IMR-90 (cell line): ENCODE measurements around the gene PPP2R1B. TPM values are rescaled to one million over a fixed set of nuclear protein-coding genes. Genes with fewer than 3 reads are reported as not detected.
A peak's percentile ranks its signal among the peaks of the same experiment; 100 is the strongest.

Source experiments
- ATAC-seq: fragments of 200-7000 bp; cut with Tn5 transposase; 2 replicates; pipeline ENCODE4 v1.9.1; 2020; ENCODE audit warnings: low read depth, mild to moderate bottlenecking, moderate library complexity
- BruUV-seq: library from RNA; stranded (reverse); fragments of 400-500 nt; replicated peaks from 2 replicates; lab custom pipeline; 2021; lab: Mats Ljungman, UMichigan
- CTCF ChIA-PET: fragments of 300-600 bp; formaldehyde crosslinking; extraction: SDS; loops from one replicate; lab custom pipeline; 2021; ENCODE audit warnings: antibody characterized with exemption; lab: Yijun Ruan, JAX
- POLR2A ChIA-PET: fragments of 300-600 bp; sonication (Branson Sonifier 250); formaldehyde crosslinking; loops from one replicate; lab custom pipeline; 2022; ENCODE audit warnings: antibody characterized with exemption; ENCODE audit not compliant: unreplicated experiment; lab: Charles Lee
- DNase-seq: peaks from one replicate; pipeline ENCODE4 v3.0.0; 2013
- H2AFZ ChIP-seq: replicated peaks from 2 replicates; pipeline ENCODE3; 2013; ENCODE audit warnings: low read length, mild to moderate bottlenecking; ENCODE audit not compliant: poor library complexity
- H2AK5ac ChIP-seq: 2 replicates; pipeline ENCODE4 v1.6.1; 2013; ENCODE audit warnings: low read depth, low read length, inconsistent platforms
- H2AK9ac ChIP-seq: replicated peaks from 2 replicates; pipeline ENCODE3; 2013; ENCODE audit warnings: mild to moderate bottlenecking, low read depth, low read length, moderate library complexity; ENCODE audit not compliant: poor library complexity
- H2BK120ac ChIP-seq: 2 replicates; pipeline ENCODE4 v1.6.1; 2013; ENCODE audit warnings: low read depth, low read length, inconsistent platforms
- H2BK15ac ChIP-seq: 3 replicates; pipeline ENCODE4 v1.6.1; 2013; ENCODE audit warnings: low read depth, low read length, inconsistent platforms
- H2BK20ac ChIP-seq: 2 replicates; pipeline ENCODE4 v1.6.1; 2013; ENCODE audit warnings: low read depth, mild to moderate bottlenecking, inconsistent platforms, low read length, moderate library complexity
- H2BK5ac ChIP-seq: 2 replicates; pipeline ENCODE4 v1.6.1; 2013; ENCODE audit warnings: mild to moderate bottlenecking, low read depth, low read length, inconsistent platforms; ENCODE audit not compliant: poor library complexity, severe bottlenecking
- H3K14ac ChIP-seq: replicated peaks from 2 replicates; pipeline ENCODE4 v1.6.1; 2013; ENCODE audit warnings: low read depth, low read length, inconsistent platforms
- H3K18ac ChIP-seq: 2 replicates; pipeline ENCODE4 v1.6.1; 2013; ENCODE audit warnings: low read depth, low read length, control low read depth
- H3K23ac ChIP-seq: 2 replicates; pipeline ENCODE4 v1.6.1; 2013; ENCODE audit warnings: low read depth, low read length, inconsistent platforms
- H3K27ac ChIP-seq: 2 replicates; pipeline ENCODE4 v1.5.1; 2013; ENCODE audit warnings: mild to moderate bottlenecking, control low read depth, low read length; ENCODE audit not compliant: insufficient read depth
- H3K27me3 ChIP-seq: 2 replicates; pipeline ENCODE4 v1.6.1; 2013; ENCODE audit warnings: low read length; ENCODE audit not compliant: control insufficient read depth, insufficient read depth
- H3K36me3 ChIP-seq: 2 replicates; pipeline ENCODE4 v1.6.1; 2013; ENCODE audit warnings: low read length, mixed read lengths; ENCODE audit not compliant: control insufficient read depth, insufficient read depth
- H3K4ac ChIP-seq: 2 replicates; pipeline ENCODE4 v1.6.1; 2013; ENCODE audit warnings: low read depth, low read length, inconsistent platforms
- H3K4me1 ChIP-seq: 2 replicates; pipeline ENCODE4 v1.6.1; 2013; ENCODE audit warnings: low read length, mixed read lengths; ENCODE audit not compliant: control insufficient read depth, insufficient read depth
- H3K4me2 ChIP-seq: 2 replicates; pipeline ENCODE4 v1.6.1; 2013; ENCODE audit warnings: low read depth, mild to moderate bottlenecking, control low read depth, low read length, moderate library complexity
- H3K4me3 ChIP-seq: 2 replicates; pipeline ENCODE4 v1.5.1; 2013; ENCODE audit warnings: low read depth, mild to moderate bottlenecking, control low read depth, low read length, moderate library complexity; ENCODE audit not compliant: insufficient read depth
- H3K56ac ChIP-seq: 2 replicates; pipeline ENCODE4 v1.6.1; 2013; ENCODE audit warnings: low read length, inconsistent platforms; ENCODE audit not compliant: insufficient read depth; ENCODE audit errors: extremely low read depth
- H3K79me1 ChIP-seq, 2 experiments: 2 replicates each; pipeline ENCODE4 v1.6.1; 2013; ENCODE audit warnings: low read length in 2 of 2, inconsistent platforms in 1 of 2, low read depth in 1 of 2
- H3K9ac ChIP-seq: 2 replicates; pipeline ENCODE4 v1.6.1; 2013; ENCODE audit warnings: low read depth, low read length, control low read depth
- H3K9me1 ChIP-seq: 2 replicates; pipeline ENCODE4 v1.6.1; 2013; ENCODE audit warnings: low read length, inconsistent platforms; ENCODE audit not compliant: insufficient read depth
- H3K9me3 ChIP-seq: 2 replicates; pipeline ENCODE4 v1.6.1; 2013; ENCODE audit warnings: low read length; ENCODE audit not compliant: control insufficient read depth, insufficient read depth
- H4K20me1 ChIP-seq: 2 replicates; pipeline ENCODE4 v1.6.1; 2013; ENCODE audit warnings: low read length, inconsistent platforms; ENCODE audit not compliant: insufficient read depth
- H4K5ac ChIP-seq: 2 replicates; pipeline ENCODE4 v1.6.1; 2013; ENCODE audit warnings: mild to moderate bottlenecking, low read depth, low read length, control low read depth
- H4K8ac ChIP-seq, 2 experiments: 2 replicates each; pipeline ENCODE4 v1.6.1; 2013; ENCODE audit warnings: low read depth in 2 of 2, low read length in 2 of 2, control low read depth in 1 of 2, inconsistent platforms in 1 of 2
- H4K91ac ChIP-seq: 2 replicates; pipeline ENCODE4 v1.6.1; 2013; ENCODE audit warnings: low read depth, low read length, inconsistent platforms; ENCODE audit not compliant: insufficient read depth
- CEBPB ChIP-seq: IDR thresholded peaks from 2 replicates; pipeline ENCODE4 v1.6.1; 2012; ENCODE audit warnings: low read depth, low read length, improper control_type of control experiment
- CHD1 ChIP-seq: IDR thresholded peaks from 2 replicates; pipeline ENCODE4 v1.6.1; 2012; ENCODE audit warnings: low read depth, low read length, improper control_type of control experiment
- MAFK ChIP-seq: IDR thresholded peaks from 2 replicates; pipeline ENCODE4 v1.6.1; 2012; ENCODE audit warnings: low read depth, low read length, improper control_type of control experiment
- MAZ ChIP-seq: IDR thresholded peaks from 2 replicates; pipeline ENCODE4 v1.6.1; 2012; ENCODE audit warnings: low read depth, mild to moderate bottlenecking, low read length, improper control_type of control experiment, moderate library complexity, borderline replicate concordance
- MXI1 ChIP-seq: IDR thresholded peaks from 2 replicates; pipeline ENCODE4 v1.6.1; 2012; ENCODE audit warnings: low read depth, mild to moderate bottlenecking, low read length, moderate library complexity, borderline replicate concordance
- NFE2L2 ChIP-seq: fragments of 150-350 bp; IDR thresholded peaks from 2 replicates; pipeline ENCODE4 v1.6.1; 2016; ENCODE audit warnings: low read depth, mild to moderate bottlenecking, low read length
- RCOR1 ChIP-seq: IDR thresholded peaks from 2 replicates; pipeline ENCODE4 v1.6.1; 2012; ENCODE audit warnings: mild to moderate bottlenecking, low read length, improper control_type of control experiment; ENCODE audit not compliant: insufficient replicate concordance
- RFX5 ChIP-seq: IDR thresholded peaks from 2 replicates; pipeline ENCODE4 v1.8.0; 2012; ENCODE audit warnings: low read depth, mild to moderate bottlenecking, low read length, moderate library complexity
- SMC3 ChIP-seq: fragments of 150-350 bp; IDR thresholded peaks from 2 replicates; pipeline ENCODE4 v1.6.1; 2016; ENCODE audit warnings: low read depth, mild to moderate bottlenecking, antibody characterized with exemption, low read length, moderate library complexity
- USF2 ChIP-seq: fragments of 150-350 bp; IDR thresholded peaks from 2 replicates; pipeline ENCODE4 v1.6.1; 2017; ENCODE audit warnings: mild to moderate bottlenecking, antibody characterized with exemption, low read length, low read depth
- WGBS, 2 experiments: methylation state at CpG; one replicate each; pipeline versions ENCODE4 v1.1.5 to v1.1.7; 2013; ENCODE audit warnings: missing lambda C conversion rate in 2 of 2; ENCODE audit not compliant: insufficient read length in 1 of 2; ENCODE audit errors: extremely low coverage in 2 of 2; 5-methylcytosine and 5-hydroxymethylcytosine counted together
- dilution Hi-C: fragments of 300-500 bp; cut with HindIII; formaldehyde crosslinking; loops from one replicate; pipeline ENCODE4 v1.14.3; 2018; ENCODE audit warnings: low sequenced_read_pairs; ENCODE audit not compliant: unreplicated experiment
- in situ Hi-C: fragments of 300-500 bp; cut with MboI; formaldehyde crosslinking; loops from 3 replicates; pipeline ENCODE4 v1.14.3; 2019; ENCODE audit warnings: low sequenced_read_pairs, inconsistent platforms, mixed read lengths
- intact Hi-C: fragments of 100-400 bp; cut with micrococcal nuclease; formaldehyde crosslinking; loops from 2 replicates; pipeline ENCODE4 v1.10.0; 2022
- polyA plus RNA-seq, 3 experiments: library from polyadenylated mRNA; depleted of rRNA; stranded (reverse); fragments of >200 nt; gene quantifications; 2 replicates each; pipeline ENCODE4 v1.2.3, GENCODE V29; 2012; ENCODE audit warnings: low replicate concordance in 1 of 3
- total RNA-seq: library from RNA; depleted of rRNA; stranded (reverse); fragments of >200 nt; gene quantifications from 2 replicates; pipeline ENCODE4 v1.2.3, GENCODE V29; 2012
- TF ChIP-seq, protein P1 (sequence below): conservative IDR thresholded peaks from 2 replicates; pipeline ENCODE4 v1.5.1; 2012; ENCODE audit warnings: mild to moderate bottlenecking, low read depth, low read length, improper control_type of control experiment
- TF ChIP-seq, protein P2 (sequence below): fragments of 150-350 bp; IDR thresholded peaks from 2 replicates; pipeline ENCODE4 v1.6.1; 2016; ENCODE audit warnings: low read depth, mild to moderate bottlenecking, low read length, moderate library complexity, borderline replicate concordance

Gene PPP2R1B
- total and polyA plus RNA-seq, 2 of the 4 experiments (the other 2 are of a cell fraction), result 23.0 to 62.9 TPM

DNA sequence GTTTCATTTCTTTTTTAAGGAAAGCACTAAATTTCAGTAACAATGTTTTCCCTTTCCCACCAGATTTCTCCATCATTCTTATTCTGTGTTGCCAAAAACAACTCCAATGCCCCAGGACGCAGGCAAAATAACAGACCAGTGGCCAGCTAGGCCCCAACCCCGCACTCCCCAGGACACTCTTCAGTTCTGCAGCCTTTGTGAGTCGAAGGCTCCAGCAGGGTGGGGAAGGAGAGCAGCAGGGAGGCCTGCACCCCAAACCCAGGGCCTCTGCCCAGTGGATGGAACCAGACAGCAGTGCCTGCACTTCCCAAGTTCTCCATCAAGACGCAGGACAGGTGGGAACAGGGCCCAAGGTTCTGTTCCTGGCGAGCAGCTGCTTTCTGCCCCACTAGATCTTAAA lies 34.4 kb downstream of the PPP2R1B start (continued):
- TF ChIP-seq CEBPB (no peak), MXI1 (no peak), NFE2L2 (no peak), RCOR1 (no peak)

- ChIA-PET CTCF (interaction anchor here (0.7 kb wide), 1 partner anchor 34 kb away, joined by 3 read pairs; no protein-coding TSS in a partner anchor), POLR2A (no interaction called here)
- H3K36me3 ChIP-seq, result peaks cover 18% of the 10 kb centered on the region
- no TSS peak for BruUV-seq
- no peak overlapping the region for H3K23ac ChIP-seq
- dilution Hi-C loops (no loop called here), in situ Hi-C loops (no loop called here), intact Hi-C loops (no loop called here)
- H2AFZ ChIP-seq, result no peak overlapping the region
- H4K91ac ChIP-seq, result peak overlapping the region; percentile 49; the same call in 1 of the 2 replicates
- peaks cover 41% of the 10 kb centered on the region for H3K4me1 ChIP-seq
- H3K27ac ChIP-seq, result no peak overlapping the region
- H3K9me3 ChIP-seq, result no peaks in the 10 kb centered on the region
- no peaks in the 10 kb centered on the region for H3K27me3 ChIP-seq
- peaks cover 0 to 56% of the 10 kb centered on the region in 2 experiments; a peak in 2 of 4 replicates for H3K79me1 ChIP-seq
- no peak overlapping the region for H2BK15ac ChIP-seq
- WGBS, 2 experiments, result 80% methylated on average over 9 of the region's 22 CpGs; no CpG with 5 or more reads in 1 of the 2 experiments
- H2AK9ac ChIP-seq, result peak overlapping the region; percentile 33
- H3K9ac ChIP-seq, result no peak overlapping the region
- H3K9me1 ChIP-seq, result peaks cover 23% of the 10 kb centered on the region
- no peak overlapping the region; a peak in 1 of 4 replicates for H4K8ac ChIP-seq
- H2BK5ac ChIP-seq, result no peak overlapping the region
- H3K4me2 ChIP-seq, result no peak overlapping the region
- H3K18ac ChIP-seq, result no peak overlapping the region
- peak overlapping the region; percentile 60; the same call in 1 of the 2 replicates for H2AK5ac ChIP-seq
- DNase-seq (no peak), ATAC-seq (no peak)
- no peak overlapping the region for H2BK20ac ChIP-seq
- no peaks in the 10 kb centered on the region for H4K20me1 ChIP-seq
- no peak overlapping the region for H3K4me3 ChIP-seq
- H2BK120ac ChIP-seq, result no peak overlapping the region
- no peak overlapping the region for H3K14ac ChIP-seq
- H3K4ac ChIP-seq, result peak overlapping the region; percentile 54; the same call in 1 of the 2 replicates
- H4K5ac ChIP-seq, result no peak overlapping the region
- no peak overlapping the region for H3K56ac ChIP-seq
- TF ChIP-seq NFE2L2 (no peak), RFX5 (no peak), USF2 (no peak), RCOR1 (no peak), CHD1 (no peak), MAZ (no peak), SMC3 (no peak), MAFK (no peak)
- TF ChIP-seq, protein P1, sequence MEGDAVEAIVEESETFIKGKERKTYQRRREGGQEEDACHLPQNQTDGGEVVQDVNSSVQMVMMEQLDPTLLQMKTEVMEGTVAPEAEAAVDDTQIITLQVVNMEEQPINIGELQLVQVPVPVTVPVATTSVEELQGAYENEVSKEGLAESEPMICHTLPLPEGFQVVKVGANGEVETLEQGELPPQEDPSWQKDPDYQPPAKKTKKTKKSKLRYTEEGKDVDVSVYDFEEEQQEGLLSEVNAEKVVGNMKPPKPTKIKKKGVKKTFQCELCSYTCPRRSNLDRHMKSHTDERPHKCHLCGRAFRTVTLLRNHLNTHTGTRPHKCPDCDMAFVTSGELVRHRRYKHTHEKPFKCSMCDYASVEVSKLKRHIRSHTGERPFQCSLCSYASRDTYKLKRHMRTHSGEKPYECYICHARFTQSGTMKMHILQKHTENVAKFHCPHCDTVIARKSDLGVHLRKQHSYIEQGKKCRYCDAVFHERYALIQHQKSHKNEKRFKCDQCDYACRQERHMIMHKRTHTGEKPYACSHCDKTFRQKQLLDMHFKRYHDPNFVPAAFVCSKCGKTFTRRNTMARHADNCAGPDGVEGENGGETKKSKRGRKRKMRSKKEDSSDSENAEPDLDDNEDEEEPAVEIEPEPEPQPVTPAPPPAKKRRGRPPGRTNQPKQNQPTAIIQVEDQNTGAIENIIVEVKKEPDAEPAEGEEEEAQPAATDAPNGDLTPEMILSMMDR, result no peak
- TF ChIP-seq, protein P2, sequence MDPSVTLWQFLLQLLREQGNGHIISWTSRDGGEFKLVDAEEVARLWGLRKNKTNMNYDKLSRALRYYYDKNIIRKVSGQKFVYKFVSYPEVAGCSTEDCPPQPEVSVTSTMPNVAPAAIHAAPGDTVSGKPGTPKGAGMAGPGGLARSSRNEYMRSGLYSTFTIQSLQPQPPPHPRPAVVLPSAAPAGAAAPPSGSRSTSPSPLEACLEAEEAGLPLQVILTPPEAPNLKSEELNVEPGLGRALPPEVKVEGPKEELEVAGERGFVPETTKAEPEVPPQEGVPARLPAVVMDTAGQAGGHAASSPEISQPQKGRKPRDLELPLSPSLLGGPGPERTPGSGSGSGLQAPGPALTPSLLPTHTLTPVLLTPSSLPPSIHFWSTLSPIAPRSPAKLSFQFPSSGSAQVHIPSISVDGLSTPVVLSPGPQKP, result no peak
Measured at GRCh38 chr11:111730871-111731591, 35.2 kb downstream of the PPP2R1B start.
